Left ventricle myocardium inferior (tissue), 1 donor: Measurements from ENCODE around the gene SLC29A2. TPM values are rescaled to one million over a fixed set of nuclear protein-coding genes. Genes with fewer than 3 reads are reported as not detected.
A peak's percentile ranks its signal among the peaks of the same experiment; 100 is the strongest.

Experiments
- DNase-seq: peaks from one replicate; pipeline ENCODE4 v3.0.0-alpha.2; 2020
- H3K27ac ChIP-seq: fragments of 200-600 bp; replicated peaks from 2 replicates; pipeline ENCODE4 v1.8.0; 2021
- H3K27me3 ChIP-seq: fragments of 200-600 bp; 2 replicates; pipeline ENCODE4 v1.8.0; 2021; ENCODE audit warnings: low read depth
- H3K36me3 ChIP-seq: fragments of 200-600 bp; 2 replicates; pipeline ENCODE4 v1.8.0; 2021
- H3K4me1 ChIP-seq: fragments of 200-600 bp; 2 replicates; pipeline ENCODE4 v1.8.0; 2021
- H3K4me3 ChIP-seq: fragments of 200-600 bp; 2 replicates; pipeline ENCODE4 v1.8.0; 2021; ENCODE audit warnings: mild to moderate bottlenecking, moderate library complexity
- H3K9me3 ChIP-seq: fragments of 200-600 bp; replicated peaks from 2 replicates; pipeline ENCODE4 v1.8.0; 2021
- CTCF ChIP-seq: fragments of 200-600 bp; IDR thresholded peaks from 2 replicates; pipeline ENCODE4 v1.8.0; 2021; ENCODE audit warnings: antibody characterized with exemption, mild to moderate bottlenecking, borderline replicate concordance
- intact Hi-C: fragments of 100-400 bp; cut with micrococcal nuclease; formaldehyde crosslinking; loops from one replicate; pipeline ENCODE4 v1.11.0; 2022
- total RNA-seq: library from RNA; stranded (reverse); fragmentation: NEBNext Ultra II Directional; extraction: Animal tissue kit (Norgen Biotek cat#: 25700); gene quantifications from one replicate; pipeline ENCODE4 v1.2.1, GENCODE V29; 2021
- donor health status: DM: no; HTN: yes; CAD: no; lungs with severe emphysema.

Gene SLC29A2
- total RNA-seq, 1 donor from 2014 or later = 14.6 TPM

- Histone ChIP-seq H3K36me3 (peaks cover 41% of the 10 kb centered on the region), H3K4me3 (peak overlapping the region; percentile 79), H3K27ac (peak overlapping the region; percentile 88), H3K27me3 (no peaks in the 10 kb centered on the region), H3K4me1 (peaks cover 27% of the 10 kb centered on the region), H3K9me3 (no peaks in the 10 kb centered on the region)
- intact Hi-C loops = no loop called here
- DNase-seq = no peak
- no peak for TF ChIP-seq CTCF
Observed at GRCh38 chr11:66334605-66335442, 36.7 kb downstream of the SLC29A2 start.

- no peak overlapping the region for H3K4me3 ChIP-seq
- H3K4me1 ChIP-seq = peaks cover 29% of the 10 kb centered on the region
- intact Hi-C loops = no loop called here
- no peaks in the 10 kb centered on the region for H3K27me3 ChIP-seq
- no peak overlapping the region for H3K27ac ChIP-seq
- no peak for TF ChIP-seq CTCF
- H3K9me3 ChIP-seq = no peaks in the 10 kb centered on the region
- H3K36me3 ChIP-seq = peaks cover 33% of the 10 kb centered on the region
- no peak for DNase-seq
Observed at GRCh38 chr11:66333896-66334604, 37.5 kb downstream of the SLC29A2 start.

DNA sequence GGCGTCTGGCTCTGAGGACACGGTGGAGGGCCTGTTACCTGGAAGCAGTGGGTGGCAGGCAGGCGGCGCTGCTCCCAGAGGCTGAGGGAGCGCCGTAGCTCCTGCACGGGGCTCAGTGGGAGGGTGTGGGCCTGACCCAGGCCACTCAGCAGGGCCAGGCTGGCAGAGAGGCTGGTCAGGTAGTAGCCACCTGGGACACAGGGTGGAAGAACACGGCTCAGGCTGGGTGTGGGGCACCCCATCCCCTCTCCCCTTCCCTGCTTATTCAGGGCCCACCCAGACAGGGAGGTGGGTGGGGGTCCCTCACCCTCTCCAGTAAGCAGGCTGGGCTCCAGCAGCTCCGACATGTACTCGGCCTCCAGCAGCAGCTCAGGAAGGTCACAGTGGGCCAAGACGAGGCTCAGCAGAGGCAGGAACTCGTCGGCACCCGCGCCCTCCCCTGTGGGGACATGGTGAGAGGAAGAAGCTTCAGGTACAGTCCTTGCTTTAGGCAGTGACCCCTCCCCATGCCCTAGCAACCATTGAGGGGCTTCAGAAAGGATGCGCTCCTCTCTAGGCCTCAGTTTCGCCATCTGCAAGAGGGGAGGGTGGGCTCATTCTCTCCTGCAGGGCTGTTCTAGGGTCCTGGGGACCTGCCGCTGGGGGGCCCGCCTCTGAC, 38.2 kb downstream of the SLC29A2 start:
- intact Hi-C loops = no loop called here
- peaks cover 36% of the 10 kb centered on the region for H3K4me1 ChIP-seq
- no peak overlapping the region for H3K27ac ChIP-seq
- peaks cover 26% of the 10 kb centered on the region for H3K36me3 ChIP-seq
- TF ChIP-seq CTCF = no peak
- no peaks in the 10 kb centered on the region for H3K27me3 ChIP-seq
- H3K4me3 ChIP-seq = no peak overlapping the region
- DNase-seq = no peak
- no peaks in the 10 kb centered on the region for H3K9me3 ChIP-seq

GRCh38 chr11:66332371-66333219, 39.0 kb downstream of the SLC29A2 start:
- TF ChIP-seq CTCF = no peak
- peaks cover 43% of the 10 kb centered on the region for H3K4me1 ChIP-seq
- H3K9me3 ChIP-seq = no peaks in the 10 kb centered on the region
- intact Hi-C loops = no loop called here
- no peak overlapping the region for H3K27ac ChIP-seq
- no peak overlapping the region for H3K4me3 ChIP-seq
- DNase-seq = no peak
- peaks cover 18% of the 10 kb centered on the region for H3K36me3 ChIP-seq
- H3K27me3 ChIP-seq = no peaks in the 10 kb centered on the region
